MG63 (cell line): Measurements from ENCODE around the gene SIGLEC9. TPM values are rescaled to one million over a fixed set of nuclear protein-coding genes. Genes with fewer than 3 reads are reported as not detected.
A peak's percentile ranks its signal among the peaks of the same experiment; 100 is the strongest.
"Not testable (repeated sequence)": the region's sequence is repeated elsewhere in the genome, so short reads cannot be mapped to it uniquely, and the experiment has no call there.

Source experiments
- DNase-seq: peaks from one replicate; pipeline ENCODE4 v3.0.0-alpha.2; 2020
- H3K27me3 ChIP-seq: fragments of 250-450 bp; sonication (Bioruptor Pico); 2 replicates; pipeline ENCODE4 v1.5.1; 2020; ENCODE audit warnings: mild to moderate bottlenecking, moderate library complexity
- H3K36me3 ChIP-seq: fragments of 250-450 bp; sonication (Bioruptor Pico); 2 replicates; pipeline ENCODE4 v1.5.1; 2020; ENCODE audit warnings: mild to moderate bottlenecking, moderate library complexity
- H3K4me3 ChIP-seq: fragments of 250-450 bp; sonication (Bioruptor Pico); 2 replicates; pipeline ENCODE4 v1.5.1; 2020; ENCODE audit warnings: mild to moderate bottlenecking, moderate library complexity
- H3K9me3 ChIP-seq: fragments of 250-450 bp; sonication (Bioruptor Pico); 2 replicates; pipeline ENCODE4 v1.5.1; 2020; ENCODE audit warnings: mild to moderate bottlenecking, moderate library complexity
- total RNA-seq: library from RNA; depleted of rRNA; stranded (reverse); fragments of >200 nt; shearing (Covaris generic); gene quantifications from 2 replicates; pipeline ENCODE4 v1.2.3, GENCODE V29; 2014; ENCODE audit warnings: low replicate concordance

The SIGLEC9 gene
- total RNA-seq, 1 experiment from 2014 or later = not detected

DNA sequence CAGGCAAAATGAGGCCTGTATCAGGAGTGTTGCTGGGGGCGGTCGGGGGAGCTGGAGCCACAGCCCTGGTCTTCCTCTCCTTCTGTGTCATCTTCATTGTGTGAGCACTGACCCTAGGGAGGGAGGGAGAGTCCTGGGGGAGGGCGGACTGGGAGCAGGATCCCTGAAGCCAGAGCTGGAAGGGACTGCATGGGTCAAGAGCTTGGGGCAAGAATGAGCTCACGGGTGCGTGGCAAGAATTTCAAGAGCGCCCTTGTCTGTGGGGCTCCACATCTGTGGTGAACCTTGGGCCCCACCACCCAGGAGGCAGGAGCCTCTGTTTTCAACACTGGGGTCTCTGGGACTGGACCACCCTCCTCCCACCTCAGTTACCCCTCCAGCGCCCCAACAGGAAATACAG is 22.0 kb downstream of the SIGLEC9 start:
- DNase-seq = no peak
- no peak overlapping the region for H3K4me3 ChIP-seq
- H3K9me3 ChIP-seq = peaks cover 5% of the 10 kb centered on the region; the same call in 1 of the 2 replicates

DNA sequence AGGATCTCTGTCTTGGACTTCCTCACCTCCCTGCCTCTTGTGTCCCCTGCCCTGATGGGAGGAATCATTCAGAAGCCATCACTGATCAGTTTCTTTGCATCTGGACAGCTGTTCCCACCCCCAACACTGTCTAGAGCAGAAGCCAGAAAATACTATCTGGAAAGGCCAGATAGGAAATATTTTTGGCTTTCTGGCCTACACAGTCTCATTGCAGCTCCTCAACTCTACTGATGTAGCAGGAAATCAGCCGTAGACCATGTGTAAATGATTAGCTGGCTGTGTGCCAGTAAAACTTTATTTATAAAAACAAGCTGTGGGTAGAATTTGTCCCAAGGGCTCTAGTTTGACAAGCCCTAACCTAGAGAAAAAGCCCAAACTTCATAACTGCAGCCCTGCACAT is 23.0 kb downstream of the SIGLEC9 start:
- H3K4me3 ChIP-seq = no peak overlapping the region
- H3K36me3 ChIP-seq = no peaks in the 10 kb centered on the region
- H3K27me3 ChIP-seq = peaks cover 5% of the 10 kb centered on the region
- DNase-seq = no peak
- peaks cover 5% of the 10 kb centered on the region; the same call in 1 of the 2 replicates for H3K9me3 ChIP-seq

More for the DNA sequence above, 22.0 kb downstream of the SIGLEC9 start:
- H3K36me3 ChIP-seq = no peaks in the 10 kb centered on the region
- H3K27me3 ChIP-seq = peaks cover 9% of the 10 kb centered on the region

DNA sequence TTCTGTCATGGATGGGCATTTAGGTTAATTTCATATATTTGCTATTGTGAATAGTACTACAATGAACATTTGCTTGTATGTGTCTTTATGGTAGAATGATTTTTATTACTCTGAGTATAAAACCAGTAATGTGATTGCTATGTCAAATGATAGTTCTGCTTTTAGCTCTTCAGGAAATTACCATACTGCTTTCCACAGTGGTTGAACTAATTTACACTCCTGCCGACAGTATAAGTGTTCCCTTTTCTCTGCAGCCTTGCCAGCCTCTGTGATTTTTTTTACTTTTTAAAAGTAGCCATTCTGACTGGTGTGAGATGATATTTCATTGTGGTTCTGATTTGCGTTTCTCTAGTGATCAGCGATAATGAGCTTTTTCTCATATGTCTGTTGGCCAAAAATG is 23.9 kb downstream of the SIGLEC9 start:
- Histone ChIP-seq H3K27me3 (peaks cover 5% of the 10 kb centered on the region), H3K9me3 (peaks cover 5% of the 10 kb centered on the region; the same call in 1 of the 2 replicates), H3K36me3 (no peaks in the 10 kb centered on the region), H3K4me3 (no peak overlapping the region)
- DNase-seq = no peak

DNA sequence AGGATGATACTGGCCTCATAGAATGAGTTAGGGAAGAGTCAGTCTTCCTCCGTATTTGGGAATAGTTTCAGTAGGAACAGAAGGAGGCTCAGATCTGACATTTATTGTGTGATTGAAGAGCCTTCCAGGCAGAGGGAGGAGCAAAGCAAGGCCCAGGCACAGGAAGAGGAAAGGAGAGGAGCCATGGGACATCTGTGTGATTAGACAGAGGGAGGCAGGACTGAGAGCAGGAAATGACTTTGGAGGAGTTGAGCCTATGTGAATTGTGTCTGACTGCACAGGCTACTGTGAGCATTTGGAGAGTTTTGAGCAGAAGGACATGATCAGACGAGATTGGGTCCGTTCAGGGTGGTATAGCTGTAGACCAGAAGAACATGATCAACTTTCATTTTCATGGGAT is 25.9 kb downstream of the SIGLEC9 start:
- Histone ChIP-seq H3K27me3 (peaks cover 5% of the 10 kb centered on the region), H3K36me3 (no peaks in the 10 kb centered on the region), H3K4me3 (no peak overlapping the region), H3K9me3 (peaks cover 5% of the 10 kb centered on the region; the same call in 1 of the 2 replicates)
- no peak for DNase-seq

DNA sequence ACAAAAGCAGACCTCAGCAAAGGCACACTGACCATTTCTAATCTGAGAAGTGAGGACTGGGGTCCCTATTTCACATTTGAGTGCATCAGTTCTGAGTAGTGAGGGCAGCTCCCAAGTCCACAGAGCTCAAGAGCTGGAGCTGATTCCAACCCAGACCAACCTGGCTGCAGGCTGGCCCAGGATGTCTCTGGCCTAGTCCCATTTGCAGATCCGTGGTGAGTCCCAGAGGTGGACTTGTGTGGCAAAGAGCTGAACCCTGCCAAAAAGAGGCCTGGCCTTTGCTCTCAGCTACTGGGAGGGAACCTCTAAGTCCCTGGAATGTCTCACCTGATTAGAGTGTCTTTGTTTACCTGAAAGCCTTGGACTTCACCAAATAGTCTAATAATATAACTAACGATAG is 32.0 kb downstream of the SIGLEC9 start:
- H3K4me3 ChIP-seq = no peak overlapping the region
- no peak for DNase-seq
- H3K36me3 ChIP-seq = no peaks in the 10 kb centered on the region
- H3K9me3 ChIP-seq = no peaks in the 10 kb centered on the region
- H3K27me3 ChIP-seq = peaks cover 16% of the 10 kb centered on the region; the same call in 1 of the 2 replicates

DNA sequence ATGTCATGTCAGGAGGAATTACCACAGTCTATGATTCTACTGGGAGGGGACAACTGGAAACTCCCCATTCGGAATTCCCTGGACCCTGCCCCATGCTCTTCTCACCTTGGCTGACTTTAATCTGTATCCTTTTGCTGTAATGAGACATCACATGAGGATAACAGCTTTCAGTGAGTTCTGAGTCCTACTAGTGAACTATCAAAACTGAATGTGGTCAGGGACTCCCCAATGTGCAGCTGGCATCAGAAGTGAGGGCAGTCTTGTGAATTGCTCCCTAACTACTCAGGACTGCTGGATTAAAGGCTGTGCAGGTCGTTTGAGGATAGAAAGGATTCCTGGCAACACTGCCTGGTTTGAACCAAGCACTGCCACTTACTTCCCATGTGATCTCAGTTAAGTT is 32.6 kb downstream of the SIGLEC9 start:
- H3K4me3 ChIP-seq = no peak overlapping the region
- no peaks in the 10 kb centered on the region for H3K36me3 ChIP-seq
- H3K9me3 ChIP-seq = no peaks in the 10 kb centered on the region
- no peak for DNase-seq
- H3K27me3 ChIP-seq = peaks cover 16% of the 10 kb centered on the region; the same call in 1 of the 2 replicates

DNA sequence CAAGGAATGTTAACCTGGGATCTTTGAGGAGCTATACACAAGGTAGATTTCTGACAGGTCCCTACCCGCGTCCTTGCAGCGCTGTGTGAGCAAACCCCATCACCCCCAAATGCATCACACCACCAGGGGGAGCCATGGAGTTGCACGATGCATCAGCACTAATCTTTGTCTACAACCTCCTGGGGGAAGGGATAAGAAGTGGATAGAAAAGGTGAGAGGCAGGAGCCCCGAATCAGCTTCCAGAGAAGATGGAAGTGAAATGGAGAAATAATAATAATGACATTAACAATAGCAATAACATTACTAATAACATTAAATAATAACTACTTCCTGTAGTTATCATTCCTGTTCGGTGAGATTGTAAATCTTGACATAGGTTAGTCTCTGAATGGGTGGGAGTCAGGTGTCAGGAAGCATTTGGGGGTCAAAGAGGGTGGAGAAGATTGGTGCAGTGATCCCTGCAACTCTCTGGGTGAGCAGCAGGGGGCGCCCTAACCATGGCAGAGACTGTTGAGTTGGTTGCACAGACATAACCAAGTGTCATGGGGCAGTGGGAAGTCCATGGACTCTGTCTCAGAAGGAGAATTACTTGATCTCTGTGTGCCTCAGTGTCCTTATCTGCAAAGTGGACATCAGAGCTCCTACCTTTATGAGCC is 33.9 kb downstream of the SIGLEC9 start:
- Histone ChIP-seq H3K9me3 (no peaks in the 10 kb centered on the region), H3K36me3 (no peaks in the 10 kb centered on the region), H3K27me3 (peaks cover 18% of the 10 kb centered on the region; the same call in 1 of the 2 replicates), H3K4me3 (no peak overlapping the region)
- DNase-seq = peak; percentile 37

DNA sequence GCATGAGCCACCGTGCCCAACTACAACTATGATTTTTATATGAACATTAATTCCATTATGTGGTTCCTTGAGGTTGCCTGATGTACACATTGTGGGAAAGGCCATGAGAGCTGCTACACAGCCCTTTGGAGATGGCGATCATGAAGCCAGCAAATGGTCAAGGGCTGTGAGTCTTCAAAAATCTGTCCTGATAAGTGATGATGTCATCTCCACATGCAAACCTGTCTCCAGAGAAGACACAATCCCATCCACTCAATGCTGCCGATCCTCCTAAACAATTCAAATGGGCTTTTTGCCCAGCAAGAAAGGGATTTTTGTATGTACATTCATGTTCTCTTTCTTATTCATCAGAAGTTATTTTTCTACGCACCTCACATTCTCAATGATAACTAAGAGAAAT is 35.0 kb downstream of the SIGLEC9 start:
- H3K36me3 ChIP-seq = no peaks in the 10 kb centered on the region
- no peak overlapping the region for H3K4me3 ChIP-seq
- no peaks in the 10 kb centered on the region for H3K9me3 ChIP-seq
- no peak for DNase-seq
- H3K27me3 ChIP-seq = peaks cover 18% of the 10 kb centered on the region; the same call in 1 of the 2 replicates

DNA sequence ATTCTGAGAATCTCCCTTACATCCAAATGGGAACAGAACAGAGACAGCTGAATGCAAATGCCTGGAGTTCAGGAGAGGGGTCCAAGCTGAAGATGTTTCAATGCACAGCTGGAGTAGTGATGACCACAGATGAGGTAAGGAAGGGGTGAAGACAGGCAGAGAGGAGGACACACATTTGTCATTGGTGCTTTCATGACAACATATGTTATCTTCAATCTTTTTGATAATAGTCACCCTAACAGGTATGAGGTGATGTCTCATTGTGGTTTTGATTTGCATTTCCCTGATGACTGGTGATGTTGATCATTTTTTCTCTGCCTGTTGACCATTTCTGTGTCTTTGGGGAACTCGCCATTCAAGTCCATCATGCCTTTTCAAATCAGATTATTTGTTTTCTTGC is 36.6 kb downstream of the SIGLEC9 start:
- Histone ChIP-seq H3K4me3 (no peak overlapping the region), H3K27me3 (peaks cover 24% of the 10 kb centered on the region; the same call in 1 of the 2 replicates), H3K36me3 (no peaks in the 10 kb centered on the region), H3K9me3 (no peaks in the 10 kb centered on the region)
- DNase-seq = no peak

DNA sequence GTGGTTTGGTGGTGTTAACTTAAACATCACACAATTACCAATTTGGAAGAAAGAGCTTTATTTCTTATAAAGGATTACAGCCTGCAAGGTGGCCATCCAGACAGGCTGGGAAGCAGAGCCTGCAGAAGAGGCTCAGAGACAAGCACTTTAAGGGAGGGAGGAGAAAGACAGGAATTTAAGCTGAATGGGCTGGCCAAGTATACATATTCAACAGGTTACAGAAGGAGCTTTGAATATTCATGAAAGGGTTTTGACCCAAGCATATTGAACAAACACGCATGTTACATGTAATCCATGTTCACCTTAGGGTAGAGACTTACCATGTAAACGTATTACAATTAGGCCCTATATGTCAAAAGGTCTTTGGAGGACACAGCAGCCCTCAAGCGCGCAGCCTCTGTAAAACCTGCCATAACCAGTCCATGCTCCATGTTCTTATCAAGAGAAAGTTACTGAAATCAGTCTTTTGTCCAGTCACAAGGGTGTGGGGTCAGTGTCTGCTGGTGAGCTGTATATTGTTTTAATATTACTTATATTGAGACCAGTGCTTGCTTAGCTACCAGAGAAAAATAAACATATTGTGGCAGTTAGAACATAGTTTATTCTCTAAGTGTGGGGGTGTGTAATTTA is 37.3 kb downstream of the SIGLEC9 start:
- Histone ChIP-seq H3K27me3 (peaks cover 20% of the 10 kb centered on the region; the same call in 1 of the 2 replicates), H3K4me3 (no peak overlapping the region), H3K9me3 (no peaks in the 10 kb centered on the region), H3K36me3 (no peaks in the 10 kb centered on the region)
- no peak for DNase-seq

DNA sequence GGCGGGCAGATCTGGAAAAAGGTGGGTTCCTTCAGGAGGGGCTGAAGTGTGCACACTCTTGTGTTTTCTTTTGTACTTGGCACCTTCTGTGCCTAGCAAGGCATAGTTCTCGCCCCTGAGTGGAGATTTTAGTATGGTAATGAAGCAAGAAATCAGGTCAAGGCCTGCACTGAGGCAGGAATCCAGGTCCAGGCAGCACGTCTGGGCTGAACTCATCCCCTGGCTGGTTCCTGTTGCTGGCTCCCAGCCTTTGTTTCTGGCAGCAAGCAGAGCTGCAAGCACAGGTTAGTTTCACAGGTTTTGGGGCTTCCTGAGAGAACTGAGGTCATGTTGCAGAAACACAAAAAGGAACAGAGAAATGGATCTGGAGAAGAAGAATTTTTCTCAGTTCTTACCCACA is 38.6 kb downstream of the SIGLEC9 start:
- no peak for DNase-seq
- Histone ChIP-seq H3K36me3 (no peaks in the 10 kb centered on the region), H3K9me3 (no peaks in the 10 kb centered on the region), H3K4me3 (no peak overlapping the region), H3K27me3 (peaks cover 10% of the 10 kb centered on the region; the same call in 1 of the 2 replicates)

DNA sequence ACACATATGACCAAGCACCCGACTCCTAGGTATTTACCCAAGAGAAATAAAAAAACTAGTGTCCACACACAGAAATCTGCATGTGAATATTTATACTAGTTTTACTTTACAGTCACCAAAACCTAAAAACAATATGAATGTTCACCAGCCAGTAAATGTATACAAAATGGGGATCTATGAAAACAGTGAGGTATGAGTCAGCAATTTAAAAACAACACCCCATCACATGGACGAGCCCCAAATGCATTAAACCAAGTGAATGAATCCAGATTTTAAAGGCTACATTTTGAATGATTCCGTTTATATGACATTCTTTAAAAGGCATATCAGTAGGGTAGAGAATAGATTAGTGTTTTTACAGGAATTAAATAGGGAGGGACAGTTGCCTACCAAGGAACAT is 39.5 kb downstream of the SIGLEC9 start:
- peaks cover 8% of the 10 kb centered on the region; the same call in 1 of the 2 replicates for H3K27me3 ChIP-seq
- 0 out of 2 replicates have a peak, but pooled peaks cover 2% of the 10 kb centered on the region for H3K9me3 ChIP-seq
- no peaks in the 10 kb centered on the region for H3K36me3 ChIP-seq
- H3K4me3 ChIP-seq = no peak overlapping the region
- no peak for DNase-seq

DNA sequence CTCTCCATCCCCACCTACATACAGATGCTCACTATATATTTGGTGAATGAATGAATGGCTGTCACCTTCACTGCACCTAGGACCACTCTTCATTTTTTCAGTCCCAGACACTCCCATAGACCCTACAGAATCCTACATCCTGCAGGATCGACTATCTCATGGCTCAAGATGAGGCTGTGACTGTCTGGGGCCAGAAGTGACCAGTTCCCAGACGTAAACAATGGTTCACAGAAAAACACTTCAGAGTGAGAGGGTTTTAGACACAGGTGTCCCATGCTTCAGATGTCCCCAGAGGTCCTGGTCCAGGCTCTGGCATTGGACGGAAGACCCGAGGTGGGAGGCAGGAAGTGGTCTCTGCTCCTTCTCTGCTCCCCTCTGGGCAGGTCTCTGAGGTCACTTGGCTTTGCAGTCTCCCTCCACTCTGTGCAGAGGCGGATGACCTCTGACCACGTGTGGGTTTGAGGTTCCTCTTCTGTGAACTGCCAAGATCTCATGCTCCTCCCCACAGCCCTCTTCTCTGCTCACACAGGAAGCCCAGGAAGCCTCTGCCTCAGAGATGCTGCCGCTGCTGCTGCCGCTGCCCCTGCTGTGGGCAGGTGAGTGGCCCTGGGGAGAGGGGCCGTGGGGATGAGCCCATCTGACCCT is 42.3 kb downstream of the SIGLEC9 start:
- Histone ChIP-seq H3K36me3 (no peaks in the 10 kb centered on the region), H3K9me3 (0 out of 2 replicates have a peak, but pooled peaks cover 2% of the 10 kb centered on the region), H3K4me3 (no peak overlapping the region), H3K27me3 (peaks cover 27% of the 10 kb centered on the region)
- DNase-seq = no peak

DNA sequence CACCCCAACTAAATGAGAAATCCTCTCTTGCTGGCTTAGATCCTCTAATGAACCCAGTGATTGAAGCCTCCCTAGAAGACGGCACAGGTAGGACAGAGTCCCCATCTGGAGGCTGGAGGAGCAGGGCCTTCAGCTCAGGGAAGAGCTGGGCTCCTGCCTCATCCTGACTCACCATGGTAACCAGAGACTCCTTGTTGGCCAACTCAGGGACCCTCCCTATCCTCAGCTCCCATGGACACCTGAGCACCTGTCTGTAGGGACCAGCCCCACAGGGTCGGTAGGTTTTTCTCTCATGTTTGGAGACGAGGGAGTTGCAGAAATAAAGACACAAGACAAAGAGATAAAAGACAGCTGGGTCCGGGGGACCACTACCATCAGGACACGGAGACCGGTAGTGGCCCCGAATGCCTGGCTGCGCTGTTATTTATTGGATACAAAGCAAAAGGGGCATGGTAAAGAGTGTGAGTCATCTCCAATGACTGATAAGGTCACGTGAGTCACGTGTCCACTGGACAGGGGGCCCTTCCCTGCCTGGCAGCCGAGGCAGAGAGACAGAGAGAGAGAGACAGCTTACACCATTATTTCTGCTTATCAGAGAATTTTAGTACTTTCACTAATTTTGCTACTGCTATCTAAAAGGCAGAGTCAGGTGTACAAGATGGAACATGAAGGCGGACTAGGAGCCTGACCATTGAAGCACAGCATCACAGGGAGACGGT is 44.0 kb downstream of the SIGLEC9 start:
- Histone ChIP-seq H3K4me3 (no peak overlapping the region), H3K9me3 (0 out of 2 replicates have a peak, but pooled peaks cover 2% of the 10 kb centered on the region), H3K27me3 (peaks cover 28% of the 10 kb centered on the region), H3K36me3 (no peaks in the 10 kb centered on the region)
- no peak for DNase-seq

DNA sequence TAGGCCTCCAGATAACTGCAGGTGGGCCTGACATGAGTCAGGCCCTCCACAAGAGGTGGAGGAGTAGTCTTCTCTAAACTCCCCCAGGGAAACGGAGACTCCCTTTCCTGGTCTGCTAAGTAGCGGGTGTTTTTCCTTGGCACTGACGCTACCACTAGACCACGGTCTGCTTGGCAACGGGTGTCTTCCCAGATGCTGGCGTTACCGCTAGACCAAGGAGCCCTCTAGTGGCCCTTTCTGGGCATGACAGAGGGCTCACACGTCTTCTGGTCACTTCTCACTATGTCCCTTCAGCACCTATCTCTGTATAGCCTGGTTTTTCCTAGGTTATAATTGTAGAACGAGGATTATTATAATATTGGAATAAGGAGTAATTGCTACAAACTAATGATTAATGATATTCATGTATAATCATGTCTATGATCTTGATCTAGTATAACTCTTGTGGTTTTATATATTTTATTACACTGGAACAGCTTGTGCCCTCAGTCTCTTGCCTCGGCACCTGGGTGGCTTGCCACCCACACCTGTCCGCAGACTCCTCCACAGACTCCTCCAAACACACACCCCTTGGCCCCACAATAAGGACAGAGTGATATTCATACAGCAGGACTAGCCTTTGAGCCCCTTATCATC is 44.7 kb downstream of the SIGLEC9 start:
- not testable (repeated sequence) for H3K4me3 ChIP-seq, H3K36me3 ChIP-seq, H3K9me3 ChIP-seq
- DNase-seq = peak; percentile 68
- H3K27me3 ChIP-seq = peaks cover 32% of the 10 kb centered on the region

DNA sequence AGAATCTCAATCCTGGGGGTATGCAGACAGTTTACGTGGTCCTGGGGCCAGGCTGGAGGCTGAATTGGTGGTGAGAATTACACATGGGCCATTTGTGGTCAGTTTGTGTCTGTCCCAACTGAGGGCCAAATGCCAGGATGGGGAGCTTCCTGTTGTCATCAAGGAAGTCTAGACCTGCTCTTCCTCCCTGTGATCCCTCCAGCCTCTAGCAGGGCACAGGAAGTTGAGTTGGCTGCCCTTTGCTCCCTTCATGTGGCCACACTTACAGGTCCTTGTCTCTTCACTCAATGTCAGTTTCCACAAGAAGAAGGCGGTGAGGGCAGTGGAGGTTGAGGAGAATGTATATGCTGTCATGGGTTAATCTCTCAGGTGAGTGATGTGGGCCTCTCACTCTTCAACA is 47.5 kb downstream of the SIGLEC9 start:
- Histone ChIP-seq H3K9me3 (0 out of 2 replicates have a peak, but pooled peaks cover 2% of the 10 kb centered on the region), H3K36me3 (no peaks in the 10 kb centered on the region), H3K4me3 (no peak overlapping the region), H3K27me3 (peaks cover 34% of the 10 kb centered on the region)
- DNase-seq = no peak
